ENCODE results near the gene LPCAT1.

- TF ChIP-seq EZH2 (IDR thresholded peaks at IDR 0.05) = no peak
- TF ChIP-seq EZH2phosphoT487 (IDR thresholded peaks at IDR 0.05) = no peak
- TF ChIP-seq CTCF (IDR thresholded peaks at IDR 0.05) = no peak
Observed at GRCh38 chr5:1435369-1435768, 88.4 kb downstream of the LPCAT1 start.

Measured in neural progenitor cell (in vitro differentiated cells).